Activated CD8-positive, alpha-beta memory T cell treated with anti-CD3 and anti-CD28 coated beads for 1 hour (primary cell): ENCODE results near the gene LTBP1.
"Not testable (repeated sequence)": the region's sequence is repeated elsewhere in the genome, so short reads cannot be mapped to it uniquely, and the experiment has no call there.

Source experiments
- DNase-seq, 2 donors: peaks; one replicate each; pipeline ENCODE4 v3.0.0-alpha.2; 2020; ENCODE audit warnings: low read depth in 1 of 2; ENCODE audit errors: extremely low read depth in 1 of 2

Gene LTBP1

DNA sequence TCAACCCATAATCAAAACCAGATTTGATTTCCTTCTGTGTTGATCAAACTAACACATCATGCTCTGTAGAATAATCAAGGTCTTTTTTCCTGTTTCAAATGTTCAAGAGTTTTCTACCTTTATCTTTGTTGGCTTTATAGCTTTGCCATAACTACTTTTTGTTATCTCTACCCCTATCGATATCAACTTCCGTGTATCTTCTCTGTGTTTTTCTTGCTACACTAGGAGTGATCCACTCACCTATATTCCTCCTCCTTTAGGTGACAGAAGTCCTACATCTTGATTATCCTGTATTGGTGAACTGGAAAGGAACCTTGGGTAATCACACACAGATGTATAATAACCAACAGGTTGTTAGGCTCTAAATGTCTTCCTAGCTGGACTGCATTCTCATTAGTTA is 85.5 kb downstream of the LTBP1 start:
- DNase-seq: no peak

DNA sequence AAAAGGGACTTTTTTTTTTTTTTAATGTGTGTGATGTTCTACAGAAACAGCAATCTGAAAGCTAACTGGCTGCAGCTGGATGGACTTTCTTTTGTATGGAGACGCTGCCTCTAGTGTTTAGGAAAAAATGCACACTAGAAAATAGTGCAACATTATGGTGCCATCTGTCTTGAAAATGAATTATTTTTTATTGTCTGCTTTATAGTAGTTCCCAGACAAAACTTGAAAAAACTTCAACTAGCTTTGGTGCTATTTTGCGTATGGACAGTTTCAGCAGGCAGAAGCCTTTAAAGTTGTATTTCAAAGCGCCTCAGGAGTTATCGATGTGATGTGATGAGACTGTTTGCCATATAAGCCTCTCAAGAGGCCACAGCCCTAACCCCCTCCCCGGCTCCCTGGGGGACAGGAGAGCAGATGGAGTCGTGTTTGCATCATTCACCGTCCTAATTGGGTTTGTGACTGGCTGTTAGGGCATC is 86.9 kb downstream of the LTBP1 start:
- no peak for DNase-seq

DNA sequence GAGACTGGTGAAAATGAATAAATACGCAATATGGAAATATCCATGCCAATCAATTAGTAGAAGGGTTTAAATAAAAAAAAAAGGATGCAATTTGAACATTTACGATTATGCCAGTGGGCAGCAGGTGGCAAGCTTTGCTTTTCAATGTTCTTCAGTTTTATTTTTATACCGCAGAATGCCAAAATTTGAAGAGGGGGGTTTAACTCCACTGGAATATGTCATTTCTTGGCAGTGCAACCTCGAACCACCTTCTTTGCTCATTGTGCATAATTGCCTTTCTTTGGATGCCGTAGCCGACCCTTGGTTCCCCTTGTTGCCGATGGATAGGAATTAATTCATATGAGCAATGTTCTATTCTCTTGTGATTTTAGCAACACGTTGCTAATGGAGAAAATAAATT is 88.0 kb downstream of the LTBP1 start:
- DNase-seq: no peak

DNA sequence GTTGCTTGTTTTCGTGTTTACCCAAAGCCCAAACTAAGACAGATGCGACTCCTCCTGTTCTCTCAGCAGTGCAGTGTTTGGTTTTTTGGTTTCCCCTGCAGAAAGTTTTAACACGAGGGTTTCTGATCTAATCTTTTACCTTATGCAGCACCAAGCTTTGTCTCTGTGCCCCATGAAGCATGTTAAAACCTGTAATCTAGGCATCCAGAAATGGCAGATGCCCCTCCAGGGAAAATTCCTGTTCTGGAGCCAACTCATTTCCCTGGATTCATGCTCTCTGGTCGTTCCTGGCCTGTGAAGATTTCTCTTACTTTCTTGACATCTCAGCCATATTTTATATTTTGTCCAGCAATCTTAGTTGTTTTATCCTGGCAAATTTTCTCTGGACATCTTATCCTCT is 91.5 kb downstream of the LTBP1 start:
- DNase-seq: no peak

DNA sequence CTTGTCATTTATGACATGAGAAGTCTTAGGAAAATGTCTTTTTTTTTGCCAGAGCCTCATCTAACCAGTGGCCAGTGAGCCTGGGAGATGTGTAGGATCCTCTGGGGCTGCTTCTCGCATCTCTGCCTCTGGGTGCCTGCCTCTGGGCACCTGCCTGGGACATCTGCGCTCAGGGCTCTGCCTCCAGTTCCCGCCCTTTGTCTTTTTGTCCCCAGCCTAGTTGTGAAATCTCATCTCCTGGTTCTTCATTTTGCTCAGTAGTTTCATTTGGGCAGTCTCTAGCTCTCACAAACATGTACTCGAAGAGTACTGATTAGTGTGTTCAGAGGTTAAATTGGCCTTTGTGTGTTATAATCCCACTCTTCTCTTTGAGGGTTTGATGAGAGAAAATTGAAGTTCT is 92.0 kb downstream of the LTBP1 start:
- DNase-seq: no peak

DNA sequence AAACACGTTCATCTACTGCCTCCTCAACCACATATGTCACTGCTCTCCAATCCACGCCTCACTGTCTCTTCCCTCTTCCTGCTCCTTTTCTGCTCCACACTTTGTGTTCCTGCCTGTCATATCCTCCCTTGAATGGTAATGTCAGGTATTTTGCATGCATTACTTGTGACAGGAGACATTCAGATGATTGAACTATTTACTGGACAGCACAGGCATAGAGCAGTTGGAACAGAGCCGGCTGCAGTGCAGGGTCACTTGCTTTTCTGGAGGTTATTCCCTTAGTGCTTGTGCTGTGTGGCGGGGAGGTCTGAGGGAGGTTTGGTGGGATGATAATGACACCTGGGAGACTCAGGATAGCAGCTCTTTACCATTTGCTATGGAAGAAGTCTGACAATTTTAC is 93.8 kb downstream of the LTBP1 start:
- DNase-seq: no peak

DNA sequence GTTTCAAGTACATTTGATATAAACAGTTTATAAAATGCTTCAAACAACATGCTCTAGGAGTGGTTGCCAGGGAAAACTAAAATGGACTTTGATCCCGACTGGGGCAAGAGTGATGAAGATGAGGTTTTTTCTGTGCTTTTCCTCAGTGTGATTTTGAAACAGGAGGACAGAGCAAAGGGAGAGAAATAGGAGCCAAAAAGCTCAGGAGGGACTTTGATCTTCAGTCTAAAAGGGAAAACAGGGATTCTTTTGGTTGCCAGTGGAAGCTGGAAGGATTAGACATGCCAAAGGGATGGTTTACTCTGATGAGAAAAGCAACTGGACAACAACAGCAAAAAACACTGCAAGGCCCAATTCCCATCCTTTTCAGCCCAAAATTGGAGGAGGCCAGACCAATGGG is 95.5 kb downstream of the LTBP1 start:
- no peak for DNase-seq

DNA sequence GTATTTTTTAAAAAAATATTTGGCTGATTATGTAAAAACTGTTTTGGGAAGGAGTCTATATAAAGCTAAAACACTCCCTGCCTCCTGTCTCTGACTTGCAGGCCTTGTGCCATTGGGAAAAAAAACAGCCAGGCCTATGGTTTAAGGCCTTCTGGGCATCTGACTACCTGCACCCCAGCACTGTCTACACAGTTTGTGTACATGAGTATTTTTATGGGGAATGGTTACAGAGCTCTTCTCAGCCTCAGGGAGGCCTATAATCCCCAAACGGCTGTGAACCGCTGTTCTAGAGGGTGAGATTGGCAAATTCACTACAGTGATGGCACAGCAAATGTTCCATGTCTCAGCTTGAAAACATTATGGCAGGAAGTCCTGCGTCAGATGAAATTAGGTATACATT is 96.1 kb downstream of the LTBP1 start:
- no peak for DNase-seq

DNA sequence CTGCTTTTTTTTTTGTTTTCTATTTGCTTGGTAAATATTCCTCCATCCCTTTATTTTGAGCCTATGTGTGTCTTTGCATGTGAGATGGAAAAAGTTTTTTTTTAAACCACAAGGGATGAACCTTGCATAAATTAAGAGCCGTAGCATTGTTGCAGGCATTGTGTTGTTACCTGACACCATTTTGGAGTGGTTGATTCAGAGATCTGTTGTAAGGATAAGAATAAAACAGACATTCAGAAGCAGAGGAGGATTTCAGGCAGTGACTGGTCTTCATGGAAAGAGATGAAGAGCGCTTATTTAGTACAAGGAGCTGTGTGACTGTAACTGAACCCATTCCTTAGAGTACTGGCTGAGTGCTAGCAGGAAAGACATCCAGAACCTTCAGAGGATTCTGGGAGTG is 101.2 kb downstream of the LTBP1 start:
- no peak for DNase-seq

DNA sequence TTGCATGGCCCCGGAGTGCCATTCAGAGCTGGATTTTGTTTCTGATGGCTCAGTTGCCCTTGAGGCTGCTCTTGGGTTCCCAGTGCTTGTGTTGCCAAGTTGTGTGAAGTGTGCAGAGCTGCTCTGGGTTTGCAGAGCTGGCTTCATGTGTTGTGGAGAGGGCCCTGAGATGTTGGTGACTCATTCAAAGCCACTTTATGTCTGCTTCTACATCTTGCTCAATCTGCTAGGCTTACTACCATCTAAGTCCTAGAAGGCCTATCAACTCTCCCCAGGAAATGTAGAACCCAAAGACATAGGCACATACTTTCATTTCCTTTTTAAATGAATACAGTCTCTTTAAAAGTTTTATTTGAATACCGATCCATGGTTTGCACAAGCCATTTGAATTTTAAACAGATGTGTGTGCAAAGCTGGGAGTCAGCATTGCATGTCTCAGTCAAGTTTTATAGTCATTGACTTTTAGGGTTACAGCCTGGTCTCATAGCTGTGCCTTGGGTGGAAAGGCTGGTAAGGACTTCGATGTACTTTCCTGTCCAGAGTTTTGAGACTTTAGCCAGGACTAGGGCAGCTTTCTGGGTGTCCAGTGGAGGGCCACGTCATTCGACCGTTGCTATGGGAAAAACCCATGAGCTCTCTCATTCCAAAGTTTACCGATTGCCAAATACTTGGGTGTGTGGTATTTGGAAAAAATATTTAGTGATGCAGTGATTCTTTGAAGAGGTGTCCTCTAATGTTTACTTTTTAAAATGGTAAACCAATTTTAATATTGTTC is 105.0 kb downstream of the LTBP1 start:
- DNase-seq: no peak

DNA sequence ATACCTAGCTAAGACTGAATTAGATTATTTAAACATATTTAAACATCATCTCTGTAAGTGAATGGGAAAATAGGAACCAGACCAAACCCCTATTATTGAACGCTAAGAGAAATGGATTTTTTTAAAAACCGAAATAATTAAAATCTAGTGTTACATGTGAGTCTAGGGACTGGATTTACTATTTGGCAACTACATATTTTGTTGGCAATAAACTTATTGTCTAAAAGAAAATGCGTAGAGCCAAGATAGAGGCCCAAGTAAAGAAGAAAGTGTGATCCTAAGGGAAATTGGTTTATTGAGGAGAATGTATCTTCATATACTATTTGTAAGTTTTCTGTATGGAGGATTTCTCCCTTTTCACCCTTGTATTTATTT is 105.6 kb downstream of the LTBP1 start:
- DNase-seq: no peak

DNA sequence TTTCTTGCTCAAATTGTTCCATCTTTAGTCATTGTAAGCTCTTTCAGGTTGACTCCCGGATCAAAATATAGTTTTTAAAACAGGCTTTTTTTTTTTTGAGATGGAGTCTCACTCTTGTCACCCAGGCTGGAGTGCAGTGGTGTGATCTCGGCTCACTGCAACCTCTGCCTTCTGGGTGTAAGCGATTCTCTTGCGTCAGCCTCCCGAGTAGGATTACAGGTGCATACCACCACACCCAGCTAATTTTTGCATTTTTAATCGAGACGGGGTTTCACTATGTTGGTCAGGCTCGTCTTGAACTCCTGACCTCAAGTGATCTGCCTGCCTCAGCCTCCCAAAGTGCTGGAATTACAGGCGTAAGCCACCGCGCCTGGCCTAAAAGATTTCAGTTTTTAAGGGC is 106.0 kb downstream of the LTBP1 start:
- not testable (repeated sequence) for DNase-seq

DNA sequence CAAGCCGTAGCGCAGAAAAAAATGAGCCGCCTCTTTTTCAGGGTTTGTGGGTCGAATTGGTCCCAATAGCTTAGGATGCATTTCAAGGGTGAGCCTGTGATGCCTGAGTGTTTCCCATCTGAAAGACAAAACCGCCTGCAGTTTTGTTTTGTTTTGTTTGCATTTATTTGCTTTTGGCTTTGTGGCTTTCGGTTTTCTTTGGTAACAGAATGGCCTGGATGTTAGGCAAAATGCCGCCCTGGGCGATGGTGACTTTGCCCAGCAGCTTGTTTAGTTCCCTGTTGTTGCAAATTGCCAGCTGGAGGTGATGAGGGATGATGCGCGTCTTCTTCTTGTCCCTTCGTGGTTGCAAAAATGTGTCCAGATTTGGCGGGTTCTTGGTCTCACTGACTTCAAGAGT is 109.4 kb downstream of the LTBP1 start:
- no peak for DNase-seq

DNA sequence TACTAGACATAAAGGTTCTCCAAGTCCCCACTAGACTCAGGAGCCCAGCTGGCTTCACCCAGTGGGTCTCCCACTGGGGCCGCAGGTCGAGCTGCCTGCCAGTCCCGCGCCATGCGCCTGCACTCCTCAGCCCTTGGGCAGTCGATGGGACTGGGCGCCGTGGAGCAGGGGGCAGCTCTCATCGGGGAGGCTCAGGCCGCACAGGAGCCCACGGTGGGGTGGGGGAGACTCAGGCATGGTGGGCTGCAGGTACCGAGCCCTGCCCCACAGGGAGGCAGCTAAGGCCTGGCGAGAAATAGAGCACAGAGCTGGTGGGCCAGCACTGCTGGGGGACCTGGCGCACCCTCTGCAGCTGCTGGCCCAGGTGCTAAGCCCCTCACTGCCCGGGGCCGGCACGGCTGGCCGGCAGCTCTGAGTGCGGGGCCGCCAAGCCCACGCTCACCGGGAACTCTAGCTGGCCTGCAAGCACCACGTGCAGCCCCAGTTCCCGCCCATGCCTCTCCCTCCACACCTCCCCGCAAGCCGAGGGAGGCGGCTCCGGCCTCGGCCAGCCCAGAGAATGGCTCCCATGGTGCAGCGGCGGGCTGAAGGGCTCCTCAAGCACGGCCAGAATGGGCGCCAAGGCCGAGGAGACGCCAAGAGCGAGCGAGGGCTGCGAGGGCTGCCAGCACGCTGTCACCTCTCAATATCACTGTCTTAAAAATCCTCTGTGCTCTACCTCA is 110.7 kb downstream of the LTBP1 start:
- DNase-seq: not testable (repeated sequence)

DNA sequence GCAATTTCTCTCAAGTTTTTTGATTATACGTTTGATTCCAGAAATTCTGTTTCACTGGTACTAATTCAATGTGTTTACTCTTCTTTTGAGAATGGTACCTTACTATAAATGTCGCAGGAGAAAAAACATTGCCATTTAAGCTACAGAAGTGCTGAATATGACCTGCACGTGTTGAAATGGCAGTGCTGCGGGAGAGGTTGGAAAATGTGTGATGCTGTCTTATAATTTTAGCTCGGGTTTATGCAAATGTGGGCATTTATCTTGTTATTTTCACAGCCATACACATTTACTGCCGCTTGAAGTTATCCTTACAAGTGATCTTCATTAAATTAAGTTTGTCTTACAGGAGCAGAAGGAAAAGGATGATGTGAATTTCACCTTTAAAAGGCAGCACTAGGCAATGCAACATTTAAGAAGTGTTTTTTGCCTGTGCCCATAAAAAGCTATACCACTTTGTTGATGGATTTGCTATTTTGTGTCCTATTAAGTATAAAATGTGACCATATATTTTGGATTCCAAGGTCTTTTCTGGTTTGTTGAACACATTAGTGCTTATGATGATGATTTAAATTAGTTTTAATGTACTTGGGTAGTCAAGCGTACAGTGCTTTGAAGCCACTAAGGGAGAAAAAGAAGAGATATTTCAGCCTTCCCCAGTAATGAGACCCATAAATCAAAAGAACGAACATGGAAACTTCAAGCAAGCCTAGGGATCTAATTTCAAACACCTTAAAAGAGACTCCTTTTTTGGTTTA is 112.1 kb downstream of the LTBP1 start:
- DNase-seq: no peak

DNA sequence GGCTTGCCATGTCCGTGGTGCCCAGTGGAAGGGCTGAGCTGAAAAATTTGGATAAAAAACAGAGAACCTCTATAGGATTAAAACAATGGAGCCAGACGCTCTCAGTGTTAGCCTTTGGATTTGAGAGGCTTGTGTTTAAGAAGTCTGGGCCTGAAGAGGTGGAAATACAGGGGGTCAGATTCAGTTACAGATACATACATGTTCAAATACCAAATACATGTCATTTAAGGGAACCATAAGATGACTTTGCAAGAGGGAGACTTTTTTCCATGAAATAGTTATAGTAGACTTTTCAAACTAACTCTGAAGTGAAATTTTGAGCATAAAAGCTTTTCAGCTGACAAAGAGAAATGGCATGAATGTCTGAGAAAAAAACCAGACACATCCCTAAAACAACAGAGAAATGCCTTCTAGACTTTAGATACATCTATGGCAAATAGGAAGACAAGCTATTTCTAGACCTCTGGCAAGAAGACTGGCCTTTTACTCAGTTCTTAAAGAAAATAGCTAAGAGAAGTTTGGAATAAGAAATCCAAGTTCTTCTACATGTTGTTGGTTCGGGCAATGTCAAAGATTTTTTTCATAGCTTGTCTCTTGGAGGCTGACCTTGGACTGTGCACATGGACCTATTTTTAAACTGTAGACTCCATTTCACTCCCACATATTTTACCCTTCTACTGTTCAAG is 112.9 kb downstream of the LTBP1 start:
- DNase-seq: no peak

DNA sequence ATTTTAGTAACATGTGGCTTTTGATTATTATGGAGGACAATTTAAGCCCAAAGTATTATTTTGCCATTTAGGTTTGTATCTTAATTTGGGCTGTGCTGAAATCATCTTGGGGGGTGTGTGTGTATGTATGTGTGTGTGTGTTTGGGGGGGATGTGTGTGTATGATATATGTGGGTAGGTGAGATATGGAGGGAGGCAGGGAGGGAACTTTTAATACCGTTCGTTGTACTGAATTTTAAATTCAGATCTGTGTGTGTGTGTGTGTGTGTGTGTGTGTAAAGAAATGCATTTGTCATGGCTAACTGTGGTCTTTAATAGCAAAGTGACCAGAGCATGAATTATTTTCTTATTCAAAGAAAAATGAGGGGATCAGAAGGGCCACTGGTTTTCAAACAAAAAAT is 113.7 kb downstream of the LTBP1 start:
- no peak for DNase-seq

DNA sequence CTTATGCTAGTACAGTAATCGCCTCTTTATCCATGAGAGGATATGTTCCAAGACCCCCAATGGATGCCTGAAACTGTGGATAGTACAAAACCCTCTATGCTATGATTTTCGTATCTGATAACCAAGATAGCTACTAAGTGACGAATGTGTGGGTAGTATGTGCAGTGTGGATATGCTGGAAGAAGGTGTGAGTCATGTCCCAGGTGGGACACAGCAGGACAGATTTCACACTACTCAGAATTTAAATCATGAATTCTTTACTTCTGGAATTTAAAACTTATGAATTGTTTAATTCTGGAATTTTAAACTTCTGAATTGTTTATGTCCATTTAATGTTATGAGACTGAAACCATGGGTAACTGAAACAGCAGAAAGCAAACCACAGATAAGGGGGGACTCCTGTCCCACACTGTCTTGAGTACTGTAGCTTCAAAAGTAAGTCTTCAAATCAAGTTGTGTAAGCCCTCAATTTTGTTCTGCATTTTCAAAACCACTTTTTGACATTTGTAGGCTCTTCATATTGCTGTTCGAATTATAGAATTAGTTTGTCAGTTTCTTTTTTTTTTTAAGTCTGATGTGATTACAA is 116.0 kb downstream of the LTBP1 start:
- DNase-seq: no peak

DNA sequence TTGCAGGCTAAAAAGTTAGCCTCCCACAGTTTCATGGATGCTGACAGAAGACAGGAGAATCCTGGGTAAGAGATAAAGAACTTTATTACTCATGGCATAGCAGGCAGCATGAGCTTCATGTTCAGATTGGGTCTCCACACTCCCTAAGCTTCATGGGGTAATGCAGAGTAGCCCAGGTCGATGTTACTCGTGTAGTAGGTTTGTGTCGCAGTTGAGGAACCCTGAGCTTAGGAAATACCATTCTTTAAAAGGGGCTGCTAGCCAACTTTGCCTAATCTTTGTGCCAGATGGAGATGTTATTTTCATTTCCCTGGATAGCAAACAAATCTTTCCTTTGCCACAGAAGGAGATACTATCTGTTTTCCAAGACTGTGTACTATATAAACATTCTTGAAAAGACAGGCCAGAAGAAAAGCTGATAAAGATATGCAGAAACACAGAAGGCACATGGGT is 117.6 kb downstream of the LTBP1 start:
- no peak for DNase-seq

DNA sequence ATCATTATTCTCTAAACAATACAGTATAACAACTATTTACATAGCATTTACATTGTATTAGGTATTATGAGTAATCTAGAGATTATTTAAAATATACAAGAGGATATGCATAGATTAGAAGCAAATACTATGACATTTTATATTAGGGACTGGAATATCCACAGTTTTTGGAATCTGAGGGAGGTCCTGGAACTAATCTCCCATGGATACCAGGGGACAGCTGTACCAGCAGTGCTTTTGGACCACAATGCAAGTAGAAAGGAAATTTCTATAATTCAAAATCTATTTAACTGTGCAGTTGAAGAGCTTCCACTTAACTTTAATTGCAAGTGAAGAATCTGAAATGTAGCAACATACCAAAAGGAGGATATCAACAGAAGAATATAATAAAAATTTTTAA is 120.8 kb downstream of the LTBP1 start:
- no peak for DNase-seq

DNA sequence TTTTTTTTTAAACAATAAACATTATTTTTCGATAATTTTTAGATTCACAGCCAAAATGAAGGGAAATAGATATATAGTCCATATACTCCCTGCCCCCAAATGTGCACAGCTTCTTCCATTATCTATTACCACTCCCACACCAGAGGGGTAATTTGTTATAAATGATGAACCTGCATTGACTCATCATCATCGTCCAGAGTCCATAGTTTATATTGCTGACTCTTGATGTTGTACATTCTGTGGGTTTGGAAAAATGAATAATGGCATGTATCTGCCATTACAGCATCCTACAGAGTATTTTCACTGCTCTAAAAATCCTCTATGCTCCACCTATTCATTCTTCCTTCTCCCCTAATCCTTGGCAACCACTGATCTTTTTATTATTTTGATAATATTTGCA is 121.5 kb downstream of the LTBP1 start:
- no peak for DNase-seq
